ENCODE data around the gene CDCA4.

Gene CDCA4

GRCh38 chr14:104977681-104978653 lies 42.9 kb downstream of the CDCA4 start, which contains the start of gene AHNAK2:
Gene AHNAK2, minus strand, starts transcription at chr14:104978374. Its CDS starts 137 bp downstream, at chr14:104978237.
- Histone ChIP-seq H3K4me1 (ENCODE audit: control extremely low read depth in 1 of 4, control insufficient read depth in 4 of 4, insufficient read depth in 4 of 4, low read length in 3 of 4) (peaks cover 0 to 16% (median 13%) of the 10 kb centered on the region in 4 experiments), H3K27me3 (replicated peaks in 2 of 5; ENCODE audit: control insufficient read depth in 4 of 5, insufficient read depth in 5 of 5, low read length in 4 of 5) (peaks cover 0 to 28% (median 18%) of the 10 kb centered on the region in 5 experiments), H3K4me3 (ENCODE audit: control insufficient read depth in 1 of 7, extremely low read depth in 1 of 7, insufficient read depth in 4 of 7, low read depth in 2 of 7, low read length in 6 of 7) (peak within 1 kb of the TSS in 6 of 7 experiments; percentile 43 to 74 (median 57)), H3K36me3 (ENCODE audit: control insufficient read depth in 4 of 4, insufficient read depth in 4 of 4, low read length in 3 of 4) (no peaks in the 10 kb centered on the region), H3K9me3 (ENCODE audit: control extremely low read depth in 1 of 5, control insufficient read depth in 4 of 5, insufficient read depth in 2 of 5, low read depth in 1 of 5, low read length in 4 of 5) (no peaks in the 10 kb centered on the region), H3K27ac (ENCODE audit: insufficient read depth in 1 of 2, low read depth in 1 of 2, low read length in 2 of 2, poor library complexity in 1 of 2, severe bottlenecking in 2 of 2) (no peak within 1 kb of the TSS)
- WGBS (ENCODE audit: insufficient coverage), result 3% methylated on average over 97 of the region's 111 CpGs
- peak; percentile 40 to 65 (median 61) for DNase-seq
- ChIA-PET CTCF (interaction anchor here (1.3 kb wide), 1 partner anchor 66 kb away, joined by 6 read pairs; no protein-coding TSS in a partner anchor), POLR2A (no interaction called here)

- Histone ChIP-seq H3K36me3 (ENCODE audit: control insufficient read depth in 4 of 4, insufficient read depth in 4 of 4, low read length in 3 of 4) (no peaks in the 10 kb centered on the region), H3K27ac (ENCODE audit: insufficient read depth in 1 of 2, low read depth in 1 of 2, low read length in 2 of 2, poor library complexity in 1 of 2, severe bottlenecking in 2 of 2) (no peak overlapping the region), H3K4me1 (ENCODE audit: control extremely low read depth in 1 of 4, control insufficient read depth in 4 of 4, insufficient read depth in 4 of 4, low read length in 3 of 4) (peaks cover 0 to 16% (median 13%) of the 10 kb centered on the region in 4 experiments), H3K4me3 (ENCODE audit: control insufficient read depth in 1 of 7, extremely low read depth in 1 of 7, insufficient read depth in 4 of 7, low read depth in 2 of 7, low read length in 6 of 7) (peak overlapping the region in 4 of 7 experiments; percentile 44 to 74 (median 63)), H3K27me3 (replicated peaks in 2 of 5; ENCODE audit: control insufficient read depth in 4 of 5, insufficient read depth in 5 of 5, low read length in 4 of 5) (peaks cover 0 to 28% (median 18%) of the 10 kb centered on the region in 5 experiments), H3K9me3 (ENCODE audit: control extremely low read depth in 1 of 5, control insufficient read depth in 4 of 5, insufficient read depth in 2 of 5, low read depth in 1 of 5, low read length in 4 of 5) (no peaks in the 10 kb centered on the region)
- ChIA-PET CTCF (interaction anchor here (0.8 to 5.8 kb wide), 7 partner anchors 12 to 98 kb away, joined by 3 to 100 read pairs (median 8); no protein-coding TSS in a partner anchor), POLR2A (no interaction called here)
- 95% methylated on average over 7 of the region's 11 CpGs for WGBS (ENCODE audit: insufficient coverage)
- no peak for DNase-seq
Measured at GRCh38 chr14:104977008-104977680, 43.7 kb downstream of the CDCA4 start.

GRCh38 chr14:104976198-104977007 lies 44.5 kb downstream of the CDCA4 start:
- no peaks in the 10 kb centered on the region for H3K36me3 ChIP-seq (ENCODE audit: control insufficient read depth in 4 of 4, insufficient read depth in 4 of 4, low read length in 3 of 4)
- H3K4me3 ChIP-seq (ENCODE audit: control insufficient read depth in 1 of 7, extremely low read depth in 1 of 7, insufficient read depth in 4 of 7, low read depth in 2 of 7, low read length in 6 of 7), result no peak overlapping the region
- H3K27ac ChIP-seq (ENCODE audit: insufficient read depth in 1 of 2, low read depth in 1 of 2, low read length in 2 of 2, poor library complexity in 1 of 2, severe bottlenecking in 2 of 2), result no peak overlapping the region
- WGBS (ENCODE audit: insufficient coverage), result 43% methylated on average over 16 of the region's 21 CpGs
- ChIA-PET POLR2A (interaction anchor here (0.5 kb wide), 1 partner anchor 60 kb away, joined by 4 read pairs; no protein-coding TSS in a partner anchor), CTCF (interaction anchor here (0.8 to 5.8 kb wide), 16 partner anchors 11 to 314 kb away, joined by 3 to 100 read pairs (median 4); partner anchors contain the start of gene GPR132)
- peaks cover 0 to 28% (median 18%) of the 10 kb centered on the region in 5 experiments for H3K27me3 ChIP-seq (replicated peaks in 2 of 5; ENCODE audit: control insufficient read depth in 4 of 5, insufficient read depth in 5 of 5, low read length in 4 of 5)
- no peaks in the 10 kb centered on the region for H3K9me3 ChIP-seq (ENCODE audit: control extremely low read depth in 1 of 5, control insufficient read depth in 4 of 5, insufficient read depth in 2 of 5, low read depth in 1 of 5, low read length in 4 of 5)
- peaks cover 0 to 16% (median 13%) of the 10 kb centered on the region in 4 experiments for H3K4me1 ChIP-seq (ENCODE audit: control extremely low read depth in 1 of 4, control insufficient read depth in 4 of 4, insufficient read depth in 4 of 4, low read length in 3 of 4)
- peak; percentile 70 to 84 (median 79) for DNase-seq

GRCh38 chr14:104975481-104976197 lies 45.2 kb downstream of the CDCA4 start:
- no peak overlapping the region for H3K4me3 ChIP-seq (ENCODE audit: control insufficient read depth in 1 of 7, extremely low read depth in 1 of 7, insufficient read depth in 4 of 7, low read depth in 2 of 7, low read length in 6 of 7)
- peaks cover 0 to 28% (median 18%) of the 10 kb centered on the region in 5 experiments for H3K27me3 ChIP-seq (replicated peaks in 2 of 5; ENCODE audit: control insufficient read depth in 4 of 5, insufficient read depth in 5 of 5, low read length in 4 of 5)
- H3K4me1 ChIP-seq (ENCODE audit: control extremely low read depth in 1 of 4, control insufficient read depth in 4 of 4, insufficient read depth in 4 of 4, low read length in 3 of 4), result peaks cover 0 to 16% (median 13%) of the 10 kb centered on the region in 4 experiments
- CTCF ChIA-PET, result interaction anchor here (0.6 to 5.8 kb wide), 25 partner anchors 10 to 315 kb away, joined by 3 to 100 read pairs (median 4); partner anchors contain the start of genes CLBA1 and GPR132
- WGBS (ENCODE audit: insufficient coverage), result 46% methylated on average over 19 of the region's 21 CpGs
- H3K27ac ChIP-seq (ENCODE audit: insufficient read depth in 1 of 2, low read depth in 1 of 2, low read length in 2 of 2, poor library complexity in 1 of 2, severe bottlenecking in 2 of 2), result no peak overlapping the region
- H3K9me3 ChIP-seq (ENCODE audit: control extremely low read depth in 1 of 5, control insufficient read depth in 4 of 5, insufficient read depth in 2 of 5, low read depth in 1 of 5, low read length in 4 of 5), result no peaks in the 10 kb centered on the region
- POLR2A ChIA-PET, result interaction anchor here (0.6 kb wide), 1 partner anchor 15 kb away, joined by 4 read pairs; no protein-coding TSS in a partner anchor
- peak; percentile 29 to 43 (median 41) for DNase-seq
- H3K36me3 ChIP-seq (ENCODE audit: control insufficient read depth in 4 of 4, insufficient read depth in 4 of 4, low read length in 3 of 4), result no peaks in the 10 kb centered on the region

- Histone ChIP-seq H3K9me3 (ENCODE audit: control extremely low read depth in 1 of 5, control insufficient read depth in 4 of 5, insufficient read depth in 2 of 5, low read depth in 1 of 5, low read length in 4 of 5) (no peaks in the 10 kb centered on the region), H3K4me1 (ENCODE audit: control extremely low read depth in 1 of 4, control insufficient read depth in 4 of 4, insufficient read depth in 4 of 4, low read length in 3 of 4) (peaks cover 0 to 16% (median 13%) of the 10 kb centered on the region in 4 experiments), H3K27ac (ENCODE audit: insufficient read depth in 1 of 2, low read depth in 1 of 2, low read length in 2 of 2, poor library complexity in 1 of 2, severe bottlenecking in 2 of 2) (no peak overlapping the region), H3K27me3 (replicated peaks in 2 of 5; ENCODE audit: control insufficient read depth in 4 of 5, insufficient read depth in 5 of 5, low read length in 4 of 5) (peaks cover 0 to 28% (median 15%) of the 10 kb centered on the region in 5 experiments), H3K4me3 (ENCODE audit: control insufficient read depth in 1 of 7, extremely low read depth in 1 of 7, insufficient read depth in 4 of 7, low read depth in 2 of 7, low read length in 6 of 7) (no peak overlapping the region), H3K36me3 (ENCODE audit: control insufficient read depth in 4 of 4, insufficient read depth in 4 of 4, low read length in 3 of 4) (no peaks in the 10 kb centered on the region)
- WGBS (ENCODE audit: insufficient coverage), result 94% methylated on average over 11 of the region's 14 CpGs
- DNase-seq, result no peak
- ChIA-PET CTCF (interaction anchor here (0.7 to 5.8 kb wide), 30 partner anchors 10 to 315 kb away, joined by 3 to 100 read pairs (median 4); partner anchors contain the start of genes CLBA1 and GPR132), POLR2A (no interaction called here)
Measured at GRCh38 chr14:104974665-104975390, 46.1 kb downstream of the CDCA4 start.
